Measurements from ENCODE around the gene TBX10.
"Not testable (repeated sequence)": the region's sequence is repeated elsewhere in the genome, so short reads cannot be mapped to it uniquely, and the experiment has no call there.

TBX10 gene

DNA sequence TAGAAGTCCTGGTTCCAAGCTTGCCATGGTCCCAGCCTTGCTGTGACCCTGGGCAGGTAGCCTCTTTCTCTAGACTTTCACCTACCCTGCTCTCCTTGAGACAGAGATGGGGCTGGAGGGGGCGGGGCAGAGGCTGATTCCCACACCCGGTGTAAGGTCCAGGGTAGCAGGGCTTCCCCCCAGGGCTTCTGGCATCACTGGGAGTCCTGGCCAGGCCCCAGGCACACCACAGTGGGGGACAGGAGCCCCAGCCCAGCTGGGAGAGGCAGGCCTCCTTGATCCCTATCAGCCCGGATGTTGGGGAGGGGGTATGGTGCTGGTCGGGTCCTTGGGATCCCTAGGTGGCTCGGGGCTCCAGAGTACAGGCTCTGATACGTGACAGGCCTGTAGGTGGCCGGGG is 8.2 kb downstream of the TBX10 start:
- no peak for DNase-seq (ENCODE audit: low spot score)

DNA sequence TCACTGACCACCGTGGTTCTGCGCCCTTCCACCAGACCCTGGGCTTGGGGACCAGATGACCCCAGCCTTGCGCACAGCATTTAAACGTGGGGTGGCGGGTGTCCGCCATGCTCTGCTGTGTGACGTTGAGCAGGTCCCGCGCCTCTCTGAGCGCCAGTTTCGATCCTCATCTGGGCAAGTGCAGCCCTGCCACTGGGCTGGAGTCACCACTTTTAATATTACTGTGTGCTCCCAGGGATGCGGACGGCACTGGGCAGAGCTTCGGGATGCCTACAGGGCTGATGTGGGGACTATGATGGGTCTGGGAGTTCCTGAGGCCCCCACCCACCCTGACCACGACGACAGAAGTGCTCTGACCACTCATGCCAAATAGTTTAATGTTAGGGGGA is 8.6 kb downstream of the TBX10 start:
- no peak for DNase-seq (ENCODE audit: low spot score)

DNA sequence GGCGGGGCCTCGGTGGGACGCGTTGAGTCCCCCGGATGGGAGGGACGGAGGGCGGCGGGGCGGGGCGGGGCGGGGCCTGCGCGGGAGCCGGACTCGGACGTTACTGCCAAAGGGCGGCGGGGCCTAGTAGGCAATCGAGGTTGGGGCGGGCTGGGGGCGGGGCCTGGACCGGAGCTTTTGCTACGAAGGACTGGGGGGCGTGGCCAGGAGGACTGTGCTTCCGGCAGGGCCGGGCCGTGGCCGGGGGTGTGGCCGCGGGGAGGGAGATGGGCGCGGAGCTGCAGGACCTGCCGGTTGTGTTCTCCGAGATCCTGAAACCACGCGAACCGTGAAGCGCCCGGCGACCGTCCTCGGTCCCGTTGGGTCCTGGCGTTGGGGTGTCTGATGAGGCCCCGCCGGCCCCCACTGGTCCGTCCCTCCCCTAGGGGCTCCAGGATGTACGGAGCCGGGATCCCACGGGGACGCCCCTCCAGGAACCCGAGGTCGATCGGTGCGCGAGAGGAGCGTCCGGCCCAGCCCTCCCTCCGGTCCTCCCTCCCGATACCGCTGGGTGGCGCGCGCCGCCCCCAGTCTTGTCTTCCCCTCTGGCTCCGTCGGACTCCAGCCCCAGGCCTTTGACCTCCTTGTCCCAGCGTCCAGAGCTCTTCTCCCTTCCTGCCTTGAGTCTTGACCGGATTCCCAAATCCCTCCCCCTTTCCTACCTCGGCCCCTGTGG is 9.2 kb downstream of the TBX10 start:
- peak; percentile 99 for DNase-seq (ENCODE audit: low spot score)

DNA sequence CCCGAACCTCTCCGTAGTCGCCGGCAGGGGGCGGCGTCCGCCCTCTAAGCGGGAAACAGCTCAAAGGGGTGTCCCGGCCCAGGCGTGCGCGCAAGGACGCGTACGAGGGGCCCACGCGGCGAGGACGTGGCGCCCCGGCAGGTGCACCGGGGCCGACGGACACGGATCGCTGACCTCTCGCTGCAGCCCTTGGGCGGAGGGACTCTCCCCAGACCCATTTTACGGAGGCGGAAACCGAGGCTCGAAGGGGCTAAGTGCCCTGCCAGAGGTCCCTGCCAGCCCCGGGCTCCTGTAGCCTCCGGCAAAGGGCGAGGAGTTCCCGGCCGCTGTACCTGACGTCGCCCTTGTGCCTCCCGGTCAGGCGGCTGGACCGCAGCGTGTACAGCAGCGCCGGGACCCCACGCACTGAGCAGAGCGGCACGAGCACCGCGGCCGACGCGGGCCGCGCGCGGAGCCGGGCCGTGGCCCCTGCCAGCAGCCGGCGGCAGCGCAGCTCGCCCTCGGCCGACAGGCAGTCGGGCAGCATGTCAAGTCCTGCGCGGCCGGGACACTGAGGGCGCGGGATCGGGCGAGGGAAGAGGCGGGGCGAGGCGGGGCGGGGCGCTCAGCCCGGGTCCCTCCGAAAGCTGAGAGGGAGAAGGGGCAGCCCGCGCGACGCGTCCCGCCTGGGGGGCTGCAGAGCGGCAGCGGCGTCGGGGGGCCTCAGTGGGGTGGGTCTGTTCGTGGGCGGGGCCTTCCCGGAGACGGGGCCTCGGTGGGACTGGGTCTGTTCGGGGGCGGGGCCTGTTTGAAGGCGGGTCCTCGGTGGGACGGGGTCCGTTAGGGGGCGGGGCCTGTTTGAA is 10.0 kb downstream of the TBX10 start, which contains the start of gene NUDT8:
NUDT8 (minus strand) TSS at position 552 of the 842 bp plus-strand sequence; CDS start at position 526, 26 bp downstream.
- DNase-seq (ENCODE audit: low spot score): peak; percentile 83

DNA sequence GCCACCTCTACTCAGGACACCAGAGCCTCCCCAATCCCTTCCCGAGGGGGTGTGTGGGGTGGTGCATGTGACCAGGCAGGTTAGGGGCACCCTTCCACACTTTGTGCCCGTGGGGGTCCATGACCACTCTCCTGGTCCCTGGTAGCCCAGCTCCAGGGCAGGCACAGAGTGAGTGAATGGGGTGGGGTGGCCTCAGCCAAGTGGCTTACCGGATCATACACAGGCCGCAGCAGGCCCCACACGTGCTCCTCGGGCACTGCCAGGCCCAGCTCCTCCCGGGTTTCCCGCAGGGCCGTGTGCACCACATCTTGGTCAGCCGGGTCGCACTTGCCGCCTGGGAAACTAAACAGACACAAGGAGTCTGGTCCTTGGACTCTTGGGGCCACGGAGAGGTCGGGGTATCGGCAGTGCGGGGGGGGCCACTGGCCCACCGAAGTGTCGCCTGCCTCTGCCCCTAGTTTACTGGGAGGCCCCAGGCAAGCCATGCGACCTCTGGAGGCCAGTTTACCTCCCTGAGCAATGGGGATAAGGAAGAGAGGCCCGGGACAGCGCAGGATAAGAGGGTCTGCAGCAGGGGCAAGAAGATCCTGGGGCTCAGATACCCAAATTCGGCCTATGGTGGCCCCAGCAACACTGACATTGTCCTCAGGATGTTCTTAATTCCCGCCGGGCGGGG is 10.7 kb downstream of the TBX10 start:
- DNase-seq (ENCODE audit: low spot score): no peak

DNA sequence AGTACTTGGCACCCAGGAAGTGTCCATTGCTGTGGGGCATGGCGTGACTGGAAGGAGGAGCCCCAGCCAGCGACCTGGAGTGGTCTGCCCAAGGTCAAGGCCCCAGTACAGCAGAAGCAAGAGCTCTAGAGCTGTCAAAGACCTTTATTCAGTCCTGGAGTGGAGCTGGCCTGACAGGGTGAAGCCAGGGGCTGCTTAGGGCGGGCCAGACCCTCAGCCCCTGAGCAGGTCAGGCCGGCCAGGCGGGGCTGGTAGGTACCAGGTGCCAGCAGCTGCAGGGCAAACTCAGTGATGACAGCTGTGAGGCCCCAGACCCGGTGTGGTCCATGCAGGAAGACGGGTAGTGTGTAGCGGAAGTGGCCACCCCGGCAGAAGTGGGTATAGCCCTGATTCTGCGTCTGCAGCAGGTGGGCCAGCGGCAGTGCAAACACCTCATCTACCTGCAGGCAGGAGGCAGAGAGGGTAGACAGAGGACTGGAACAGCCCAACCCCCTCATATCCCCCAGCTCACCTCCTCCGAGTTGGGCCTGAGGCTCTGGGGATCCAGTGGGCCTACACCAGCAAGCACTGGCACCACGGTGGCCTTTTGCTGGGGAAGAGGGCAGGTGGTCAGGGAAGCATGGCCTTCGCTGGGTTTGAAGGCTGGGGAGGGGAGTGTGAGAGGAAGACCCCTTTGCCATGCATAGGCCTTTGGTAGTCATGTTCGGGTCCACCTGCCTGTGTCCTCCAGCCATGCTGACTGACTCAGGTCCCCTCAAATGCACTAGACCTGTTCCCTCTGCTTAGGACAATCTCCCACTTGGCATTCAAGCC is 11.5 kb downstream of the TBX10 start:
- no peak for DNase-seq (ENCODE audit: low spot score)

DNA sequence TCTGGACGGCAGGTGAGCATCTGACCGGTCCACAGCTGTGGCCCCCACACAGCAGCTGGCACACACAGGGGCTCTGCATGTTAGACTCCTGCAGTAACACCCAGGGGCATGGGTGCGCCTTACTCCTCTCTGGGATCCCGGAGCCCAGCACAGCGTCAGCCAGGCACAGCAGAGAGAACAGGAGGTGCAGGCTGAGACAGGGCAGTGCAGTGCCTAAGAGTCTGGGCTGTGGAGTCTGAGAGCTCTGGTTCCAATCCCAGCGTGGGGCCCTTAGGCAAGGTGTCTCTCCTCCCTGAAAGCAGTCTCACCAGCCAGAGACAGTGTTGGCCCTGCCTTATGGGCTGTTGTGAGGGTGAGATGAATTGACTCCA is 12.1 kb downstream of the TBX10 start:
- DNase-seq (ENCODE audit: low spot score): no peak

DNA sequence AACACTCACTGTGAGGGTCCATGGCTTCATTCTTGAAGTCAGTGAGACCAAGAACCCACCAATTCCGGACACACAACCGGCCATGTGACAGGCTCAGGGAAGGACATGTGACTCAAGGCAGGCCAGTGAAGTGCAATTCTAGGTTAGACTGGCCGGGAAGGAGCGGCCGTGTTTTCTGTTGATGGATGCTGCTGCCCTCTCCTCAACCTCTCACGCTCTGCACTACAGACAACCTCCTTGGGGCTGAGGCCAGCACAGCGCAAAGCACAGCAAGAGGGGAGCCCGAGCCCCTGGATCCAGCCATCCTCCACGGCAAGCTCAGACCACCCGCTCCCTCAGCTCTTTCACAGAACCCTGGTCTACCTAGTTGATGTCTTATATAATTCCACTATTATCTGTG is 12.6 kb downstream of the TBX10 start:
- no peak for DNase-seq (ENCODE audit: low spot score)

DNA sequence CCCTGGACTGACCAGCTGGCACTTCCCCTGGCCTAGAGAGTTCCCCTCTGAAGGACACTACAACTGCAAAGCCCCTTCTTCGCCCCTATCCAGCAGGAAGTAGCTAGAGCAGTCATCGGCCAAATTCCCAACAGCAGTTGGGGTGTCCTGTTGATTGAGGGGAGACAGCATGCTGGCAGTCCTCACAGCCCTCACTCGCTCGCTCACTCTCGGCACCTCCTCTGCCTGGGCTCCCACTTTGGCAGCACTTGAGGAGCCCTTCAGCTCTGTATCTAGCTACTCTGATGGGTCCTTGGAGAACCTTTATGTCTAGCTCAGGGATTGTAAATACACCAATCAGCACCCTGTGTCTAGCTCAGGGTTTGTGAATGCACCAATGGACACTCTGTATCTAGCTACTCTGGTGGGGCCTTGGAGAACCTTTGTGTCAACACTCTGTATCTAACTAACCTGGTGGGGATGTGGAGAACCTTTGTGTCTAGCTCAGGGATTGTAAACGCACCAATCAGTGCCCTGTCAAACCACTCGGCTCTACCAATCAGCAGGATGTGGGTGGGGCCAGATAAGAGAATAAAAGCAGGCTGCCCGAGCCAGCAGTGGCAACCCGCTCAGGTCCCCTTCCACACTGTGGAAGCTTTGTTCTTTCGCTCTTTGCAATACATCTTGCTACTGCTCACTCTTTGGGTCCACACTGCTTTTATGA is 13.3 kb downstream of the TBX10 start:
- not testable (repeated sequence) for DNase-seq (ENCODE audit: low spot score)

DNA sequence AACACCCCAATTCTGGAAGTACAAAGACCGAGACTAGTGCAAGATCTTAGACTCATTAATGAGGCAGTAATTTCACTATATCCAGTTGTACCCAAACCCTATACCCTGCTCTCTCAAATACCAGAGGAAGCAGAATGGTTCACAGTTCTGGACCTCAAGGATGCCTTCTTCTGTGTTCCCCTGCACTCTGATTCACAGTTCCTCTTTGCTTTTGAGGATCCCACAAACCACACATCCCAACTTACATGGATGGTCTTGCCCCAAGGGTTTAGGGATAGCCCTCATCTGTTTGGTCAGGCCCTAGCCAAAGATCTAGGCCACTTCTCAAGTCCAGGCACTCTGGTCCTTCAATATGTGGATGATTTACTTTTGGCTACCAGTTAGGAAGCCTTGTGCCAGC is 15.8 kb downstream of the TBX10 start:
- not testable (repeated sequence) for DNase-seq (ENCODE audit: low spot score)

DNA sequence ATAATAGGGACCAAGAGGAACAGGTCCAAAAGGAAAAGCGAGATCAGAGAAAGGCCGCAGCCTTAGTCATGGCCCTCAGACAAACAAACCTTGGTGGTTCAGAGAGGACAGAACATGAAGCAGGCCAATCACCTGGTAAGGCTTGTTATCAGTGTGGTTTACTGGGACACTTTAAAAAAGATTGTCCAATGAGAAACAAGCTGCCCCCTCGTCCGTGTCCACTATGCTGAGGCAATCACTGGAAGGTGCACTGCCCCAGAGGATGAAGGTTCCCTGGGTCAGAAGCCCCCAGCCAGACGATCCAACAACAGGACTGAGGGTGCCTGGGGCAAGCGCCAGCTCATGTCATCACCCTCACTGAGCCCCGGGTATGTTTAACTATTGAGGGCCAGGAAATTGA is 16.7 kb downstream of the TBX10 start:
- not testable (repeated sequence) for DNase-seq (ENCODE audit: low spot score)

DNA sequence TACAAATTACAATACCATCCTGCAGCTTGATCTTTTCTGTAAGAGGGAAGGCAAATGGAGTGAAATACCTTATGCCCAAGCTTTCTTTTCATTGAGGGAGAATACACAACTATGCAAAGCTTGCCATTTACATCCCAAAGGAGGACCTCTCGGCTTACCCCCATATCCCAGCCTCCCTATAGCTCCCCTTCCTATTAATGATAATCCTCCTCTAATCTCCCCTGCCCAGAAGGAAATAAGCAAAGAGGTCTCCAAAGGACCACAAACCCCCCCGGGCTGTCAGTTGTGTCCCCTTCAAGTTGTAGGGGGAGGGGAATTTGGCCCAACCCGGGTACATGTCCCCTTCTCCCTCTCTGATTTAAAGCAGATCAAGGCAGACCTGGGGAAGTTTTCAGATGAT is 17.6 kb downstream of the TBX10 start:
- not testable (repeated sequence) for DNase-seq (ENCODE audit: low spot score)

DNA sequence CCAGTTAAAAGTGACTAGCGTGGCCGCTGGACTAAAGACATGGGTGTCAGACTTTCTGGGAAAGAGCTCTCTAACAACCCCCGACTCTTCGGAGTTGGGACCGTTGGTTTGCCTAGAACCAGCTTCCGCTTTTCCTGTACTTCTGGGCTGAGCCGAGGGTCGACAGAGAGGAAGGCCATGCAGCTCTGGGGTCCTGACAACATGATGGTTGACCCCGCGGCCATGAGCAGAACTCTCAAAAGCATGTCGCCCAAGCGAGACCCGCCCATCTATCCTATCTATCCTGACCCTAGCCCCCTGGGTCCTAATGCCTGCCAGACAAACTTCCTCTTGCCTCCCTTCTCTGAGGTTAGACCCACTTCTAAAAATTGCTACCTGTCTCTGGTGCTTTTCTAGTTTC is 18.9 kb downstream of the TBX10 start:
- DNase-seq (ENCODE audit: low spot score): not testable (repeated sequence)

DNA sequence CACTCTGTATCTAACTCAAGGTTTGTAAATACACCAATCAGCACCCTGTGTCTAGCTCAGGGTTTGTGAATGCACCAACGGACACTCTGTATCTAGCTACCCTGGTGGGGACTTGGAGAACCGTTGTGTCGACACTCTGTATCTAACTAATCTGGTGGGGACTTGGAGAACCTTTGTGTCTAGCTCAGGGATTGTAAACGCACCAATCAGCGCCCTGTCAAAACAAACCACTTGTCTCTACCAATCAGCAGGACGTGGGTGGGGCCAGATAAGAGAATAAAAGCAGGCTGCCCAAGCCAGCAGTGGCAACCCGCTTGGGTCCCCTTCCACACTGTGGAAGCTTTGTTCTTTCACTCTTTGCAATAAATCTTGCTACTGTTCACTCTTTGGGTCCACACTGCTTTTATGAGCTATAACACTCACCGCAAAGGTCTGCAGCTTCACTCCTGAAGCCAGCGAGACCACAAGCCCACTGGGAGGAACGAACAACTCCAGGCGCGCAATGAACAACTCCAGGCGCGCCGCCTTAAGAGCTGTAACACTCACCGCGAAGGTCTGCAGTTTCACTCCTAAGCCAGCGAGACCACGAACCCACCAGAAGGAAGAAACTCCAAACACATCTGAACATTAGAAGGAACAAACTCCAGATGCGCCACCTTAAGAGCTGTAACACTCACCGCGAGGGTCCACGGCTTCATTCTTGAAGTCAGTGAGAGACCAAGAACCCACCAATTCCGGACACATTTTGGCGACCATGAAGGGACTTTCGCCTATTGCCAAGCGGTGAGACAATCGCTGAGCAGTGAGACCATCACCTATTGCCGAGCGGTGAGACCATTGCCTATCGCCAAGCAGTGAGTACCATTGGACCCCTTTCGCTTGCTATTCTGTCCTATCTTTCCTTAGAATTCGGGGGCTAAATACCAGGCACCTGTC is 19.6 kb downstream of the TBX10 start:
- DNase-seq (ENCODE audit: low spot score): not testable (repeated sequence)

DNA sequence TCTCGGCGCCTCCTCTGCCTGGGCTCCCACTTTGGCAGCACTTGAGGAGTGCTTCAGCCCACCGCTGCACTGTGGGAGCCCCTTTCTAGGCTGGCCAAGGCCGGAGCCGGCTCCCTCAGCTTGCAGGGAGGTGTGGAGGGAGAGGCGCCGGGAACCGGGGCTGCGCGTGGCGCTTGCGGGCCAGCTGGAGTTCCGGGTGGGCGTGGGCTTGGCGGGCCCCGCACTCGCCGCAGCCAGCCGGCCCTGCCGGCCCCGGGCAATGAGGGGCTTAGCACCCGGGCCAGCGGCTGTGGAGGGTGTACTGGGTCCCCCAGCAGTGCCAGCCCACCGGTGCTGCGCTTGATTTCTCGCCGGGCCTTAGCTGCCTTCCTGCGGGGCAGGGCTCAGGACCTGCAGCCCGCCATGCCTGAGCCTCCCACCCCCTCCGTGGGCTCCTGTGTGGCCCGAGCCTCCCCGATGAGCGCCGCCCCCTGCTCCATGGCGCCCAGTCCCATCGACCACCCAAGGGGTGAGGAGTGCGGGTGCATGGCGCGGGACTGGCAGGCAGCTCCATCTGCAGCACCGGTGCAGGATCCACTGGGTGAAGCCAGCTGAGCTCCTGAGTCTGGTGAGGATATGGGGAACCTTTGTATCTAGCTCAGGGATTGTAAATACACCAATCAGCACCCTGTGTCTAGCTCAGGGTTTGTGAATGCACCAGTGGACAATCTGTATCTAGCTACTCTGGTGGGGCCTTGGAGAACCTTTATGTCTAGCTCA is 20.5 kb downstream of the TBX10 start:
- not testable (repeated sequence) for DNase-seq (ENCODE audit: low spot score)

DNA sequence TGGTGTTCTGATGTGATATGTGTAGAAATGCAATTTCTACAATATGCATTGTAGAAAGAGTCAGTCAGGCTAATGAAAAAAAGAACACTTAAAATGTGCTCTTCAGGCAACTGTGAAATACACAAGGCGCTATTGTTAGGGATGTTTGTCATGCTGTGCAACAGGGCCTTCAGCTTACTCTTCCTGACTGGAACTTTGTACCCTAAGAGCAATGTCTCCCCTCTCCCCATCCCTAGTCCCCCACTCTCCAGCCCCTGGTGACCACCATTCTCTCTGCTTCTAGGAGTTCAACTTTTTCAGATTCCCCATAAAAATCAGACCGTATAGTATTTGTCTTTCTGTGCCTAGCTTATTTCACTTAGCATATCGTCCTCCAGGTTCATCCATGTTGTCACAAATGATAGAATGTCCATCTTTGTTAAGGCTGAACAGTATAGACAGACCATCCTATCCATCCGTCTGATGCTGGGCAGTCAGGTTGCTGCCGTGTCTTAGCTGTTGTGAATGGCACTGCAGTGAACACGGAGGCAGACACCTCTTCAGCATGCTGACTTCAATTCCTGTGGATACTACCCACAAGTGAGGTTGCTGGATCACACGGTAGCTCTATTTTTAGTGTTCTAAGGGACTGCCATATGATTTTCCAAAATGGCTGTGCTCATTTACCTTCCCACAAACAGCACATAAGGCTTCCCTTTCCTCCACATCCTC is 22.2 kb downstream of the TBX10 start:
- DNase-seq (ENCODE audit: low spot score): no peak

DNA sequence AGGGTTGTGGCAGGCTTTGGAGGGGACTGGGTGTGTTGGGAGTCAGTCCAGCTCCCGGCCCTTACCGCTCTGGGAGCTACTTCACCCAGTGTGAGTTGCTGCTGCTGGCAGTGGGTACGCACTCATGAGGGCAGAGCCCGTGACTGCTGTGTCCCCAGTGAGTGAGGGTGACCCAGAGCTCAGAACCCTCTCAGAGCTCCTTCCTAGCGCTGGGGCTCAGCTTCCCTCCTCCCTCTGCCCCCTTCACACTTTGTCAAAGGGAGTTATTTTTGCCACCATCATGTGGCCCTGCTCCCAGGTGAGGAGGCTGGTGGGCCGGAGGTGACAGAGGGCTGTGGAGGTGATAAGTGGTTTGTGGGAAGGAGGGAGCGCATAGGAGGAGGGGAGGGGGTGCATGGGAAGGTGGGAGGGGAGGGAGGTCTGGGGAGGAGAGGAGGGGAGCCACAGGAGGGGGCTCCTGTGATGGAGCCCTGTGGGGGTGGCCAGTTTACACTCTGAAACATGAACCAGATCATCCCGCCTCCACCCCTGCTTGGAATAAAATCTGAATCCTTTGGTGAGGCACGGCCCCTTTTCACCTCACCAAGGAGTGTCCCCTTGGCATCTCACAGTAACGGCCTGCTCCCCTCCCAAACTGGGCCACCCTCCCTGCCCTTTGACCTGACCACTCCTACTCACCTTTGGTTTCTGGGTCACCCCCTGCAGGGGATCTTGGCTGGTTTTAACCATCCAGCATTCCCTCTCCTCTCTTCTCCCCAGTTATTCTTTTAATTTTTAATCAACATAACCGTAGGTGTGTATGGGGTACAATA is 22.9 kb downstream of the TBX10 start:
- no peak for DNase-seq (ENCODE audit: low spot score)
